HG03064 (cell line): ENCODE measurements around the gene SNN.
A peak's percentile ranks its signal among the peaks of the same experiment; 100 is the strongest.

ENCODE experiments used
- ATAC-seq: cut with Tn5 transposase; IDR thresholded peaks from one replicate; pipeline ENCODE4 v1.9.1; 2021; ENCODE audit warnings: low read depth; ENCODE audit not compliant: unreplicated experiment

Gene SNN

GRCh38 chr16:11677959-11678881 is 10.0 kb downstream of the SNN start:
- no peak for ATAC-seq

GRCh38 chr16:11679250-11679649 is 11.0 kb downstream of the SNN start:
- ATAC-seq: no peak

DNA sequence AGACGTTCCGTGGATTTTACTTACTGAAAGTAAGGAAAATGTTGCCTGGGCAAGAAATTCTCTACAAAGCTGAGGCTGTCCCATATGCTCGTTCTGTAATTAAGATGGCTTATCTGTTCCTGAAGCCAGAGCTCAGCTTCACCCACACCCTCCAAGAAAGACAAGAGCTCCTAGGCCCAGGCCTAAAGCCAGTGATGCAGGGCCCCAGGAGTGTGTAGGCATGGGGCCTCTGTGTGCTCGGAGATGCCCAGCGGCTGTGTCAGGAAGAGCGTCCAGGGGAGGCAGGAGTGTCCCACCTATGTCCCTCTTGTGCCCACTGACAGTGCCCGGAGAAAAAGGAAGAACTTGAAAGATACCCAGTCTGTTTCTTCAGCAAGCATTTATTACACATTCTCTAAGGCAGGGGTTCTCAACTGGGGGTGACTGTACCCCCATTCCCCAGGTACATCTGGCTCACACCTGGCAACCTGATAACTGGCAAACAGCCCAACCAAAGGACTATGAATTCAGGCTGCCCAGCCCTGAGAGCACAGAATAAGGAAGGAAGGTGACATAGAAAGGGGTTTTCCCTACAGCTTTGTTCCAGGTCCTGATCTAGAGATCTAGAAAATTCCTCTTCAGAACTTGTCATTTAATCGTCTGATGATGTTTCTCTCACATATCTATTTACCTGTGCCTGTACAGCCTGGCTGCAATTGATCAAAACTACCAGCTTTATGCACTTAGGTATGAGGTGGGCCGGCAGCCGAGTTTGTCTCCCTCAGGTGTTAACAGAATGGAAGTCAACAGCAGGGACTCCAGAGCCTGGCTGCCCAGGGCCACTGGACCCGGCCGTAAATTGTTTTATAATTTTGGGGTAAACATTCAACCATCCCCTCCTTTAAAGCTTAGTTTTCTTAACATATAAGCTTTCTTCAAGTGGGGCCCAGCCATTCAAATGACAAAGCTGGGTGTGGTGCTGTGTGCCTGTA is 12.0 kb downstream of the SNN start:
- ATAC-seq: no peak

- no peak for ATAC-seq
Measured at GRCh38 chr16:11681556-11681955, 13.3 kb downstream of the SNN start.

GRCh38 chr16:11681976-11682654 is 13.9 kb downstream of the SNN start:
- ATAC-seq: no peak

GRCh38 chr16:11682655-11683096 is 14.4 kb downstream of the SNN start:
- no peak for ATAC-seq

DNA sequence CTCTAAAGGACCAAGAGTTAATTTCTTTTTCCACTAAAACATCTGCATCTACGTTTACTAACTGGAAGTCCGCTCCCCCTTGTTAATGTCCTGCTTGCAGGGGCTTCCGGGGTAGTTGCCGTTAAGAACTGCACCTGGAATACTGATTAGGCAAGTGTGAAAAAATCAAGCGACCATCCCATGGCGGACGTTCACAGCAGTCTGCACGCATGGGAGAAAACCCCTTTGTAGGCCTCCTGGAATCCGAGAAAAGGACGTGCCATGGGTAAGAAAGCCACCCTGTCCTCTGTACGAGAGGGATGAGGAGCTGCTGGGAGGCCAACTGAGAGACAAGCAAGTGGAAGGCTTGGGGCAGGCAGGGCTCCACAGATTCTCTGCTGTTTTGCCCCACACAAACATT is 14.9 kb downstream of the SNN start:
- no peak for ATAC-seq

DNA sequence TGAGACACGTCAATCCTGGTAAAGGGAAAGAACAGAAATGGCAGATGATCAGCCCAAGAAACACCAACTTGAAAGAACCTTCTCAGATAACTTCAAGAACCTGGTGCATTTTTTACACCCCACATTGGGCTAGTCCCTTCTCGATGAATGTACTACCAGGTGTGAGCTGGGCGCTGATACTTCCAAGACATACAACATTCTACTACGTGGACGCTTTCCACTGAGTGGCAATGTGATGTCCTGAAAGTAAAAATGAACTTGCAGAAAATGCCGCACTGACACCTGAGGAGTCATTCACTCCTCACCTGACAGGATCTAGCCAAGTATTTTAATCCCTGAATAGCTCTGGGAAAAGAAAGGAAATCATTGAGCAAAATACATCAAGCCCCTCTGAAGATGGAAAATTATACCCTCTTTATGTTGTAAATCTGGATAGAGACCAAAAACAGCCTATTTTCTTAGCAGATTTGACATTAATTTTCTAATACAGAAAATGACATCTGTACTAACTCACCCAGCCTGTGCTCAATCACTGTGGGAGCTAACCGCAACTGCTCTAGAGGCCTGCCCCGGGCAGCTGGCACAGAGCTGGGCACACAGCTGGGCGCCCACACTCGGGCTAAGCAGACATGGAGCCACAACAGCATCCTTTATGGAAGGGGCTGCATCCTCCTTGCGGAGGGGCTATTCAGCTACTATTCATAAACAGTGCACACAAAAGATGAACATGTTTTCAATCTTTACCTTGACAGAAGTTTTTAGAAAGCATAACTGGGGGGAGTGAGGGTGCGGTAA is 16.2 kb downstream of the SNN start:
- no peak for ATAC-seq

DNA sequence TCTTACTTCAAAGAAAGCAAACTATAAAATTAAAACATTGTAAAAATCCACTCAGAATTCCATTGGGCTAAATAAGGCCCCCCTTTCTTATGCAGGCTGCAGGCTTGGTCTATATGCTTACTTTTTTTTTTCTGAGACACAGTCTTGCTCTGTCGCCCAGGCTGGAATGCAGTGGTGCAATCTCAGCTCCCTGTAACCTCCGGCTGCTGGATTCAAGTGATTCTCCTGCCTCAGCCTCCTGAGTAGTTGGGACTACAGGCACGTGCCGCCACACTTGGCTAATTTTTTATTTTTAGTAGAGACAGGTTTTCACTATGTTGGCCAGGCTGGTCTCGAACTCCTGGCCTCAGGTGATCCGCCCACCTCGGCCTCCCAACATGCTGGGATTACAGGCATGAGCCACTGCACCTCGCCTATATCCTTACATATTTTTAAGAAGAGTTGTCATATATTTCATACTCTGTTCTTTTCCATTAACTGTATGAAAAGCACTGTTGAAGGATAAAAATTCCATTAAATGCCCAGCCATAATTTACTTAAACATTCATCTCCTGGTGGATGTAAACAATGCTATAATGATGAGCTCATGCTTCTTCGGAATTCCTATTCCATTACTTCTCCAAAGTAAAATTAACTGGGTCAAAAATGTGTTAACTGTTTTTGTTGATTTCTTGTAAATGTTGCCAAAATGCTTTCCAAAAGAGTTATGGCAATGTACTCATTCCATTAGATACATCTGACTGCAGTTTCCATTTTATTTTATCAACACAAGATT is 17.8 kb downstream of the SNN start:
- ATAC-seq: no peak

GRCh38 chr16:11686713-11687380 is 18.6 kb downstream of the SNN start:
- ATAC-seq: no peak

DNA sequence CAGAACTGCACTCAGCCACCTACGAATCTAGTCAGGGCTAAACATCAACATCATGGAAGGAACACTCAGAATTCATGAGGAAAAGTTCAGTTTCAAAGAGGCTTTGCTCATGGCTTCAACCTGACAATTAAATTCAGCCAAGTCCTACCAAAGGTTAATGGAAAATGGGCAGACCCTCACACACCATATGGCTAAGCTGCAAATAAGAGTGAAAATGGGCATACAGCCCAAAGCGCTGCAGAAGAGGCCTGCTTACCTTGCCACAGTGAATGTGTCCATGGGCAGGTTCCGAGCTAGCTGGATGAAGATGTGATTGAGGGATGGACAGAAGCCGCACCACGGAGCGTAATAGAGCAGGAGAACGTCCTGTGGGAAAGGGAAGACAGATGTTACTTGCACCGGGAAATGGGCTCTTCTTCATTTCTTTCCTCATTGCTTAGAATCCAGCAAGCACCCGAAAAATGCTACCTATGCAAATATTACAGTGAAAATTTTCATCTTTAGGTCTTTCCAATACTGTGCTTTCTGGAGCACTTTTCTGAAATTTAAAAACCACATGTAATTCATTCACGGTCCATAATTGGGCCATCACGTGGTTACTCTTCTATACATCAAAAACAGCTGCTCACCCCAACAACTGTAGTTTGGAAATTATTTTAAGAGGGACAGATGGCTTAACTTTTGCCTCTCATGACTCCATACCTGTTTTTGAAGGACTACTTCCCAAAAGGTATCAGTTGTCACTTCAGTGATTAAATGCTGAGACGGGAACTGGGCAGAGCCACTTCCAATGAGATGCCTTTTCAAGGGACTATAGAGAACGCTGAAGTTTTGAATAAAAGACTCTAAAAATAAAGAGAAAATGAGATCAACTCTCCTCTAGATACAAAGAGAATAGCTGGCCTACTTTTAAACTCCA is 19.6 kb downstream of the SNN start:
- no peak for ATAC-seq

- ATAC-seq: no peak
Measured at GRCh38 chr16:11688520-11688886, 20.2 kb downstream of the SNN start.

DNA sequence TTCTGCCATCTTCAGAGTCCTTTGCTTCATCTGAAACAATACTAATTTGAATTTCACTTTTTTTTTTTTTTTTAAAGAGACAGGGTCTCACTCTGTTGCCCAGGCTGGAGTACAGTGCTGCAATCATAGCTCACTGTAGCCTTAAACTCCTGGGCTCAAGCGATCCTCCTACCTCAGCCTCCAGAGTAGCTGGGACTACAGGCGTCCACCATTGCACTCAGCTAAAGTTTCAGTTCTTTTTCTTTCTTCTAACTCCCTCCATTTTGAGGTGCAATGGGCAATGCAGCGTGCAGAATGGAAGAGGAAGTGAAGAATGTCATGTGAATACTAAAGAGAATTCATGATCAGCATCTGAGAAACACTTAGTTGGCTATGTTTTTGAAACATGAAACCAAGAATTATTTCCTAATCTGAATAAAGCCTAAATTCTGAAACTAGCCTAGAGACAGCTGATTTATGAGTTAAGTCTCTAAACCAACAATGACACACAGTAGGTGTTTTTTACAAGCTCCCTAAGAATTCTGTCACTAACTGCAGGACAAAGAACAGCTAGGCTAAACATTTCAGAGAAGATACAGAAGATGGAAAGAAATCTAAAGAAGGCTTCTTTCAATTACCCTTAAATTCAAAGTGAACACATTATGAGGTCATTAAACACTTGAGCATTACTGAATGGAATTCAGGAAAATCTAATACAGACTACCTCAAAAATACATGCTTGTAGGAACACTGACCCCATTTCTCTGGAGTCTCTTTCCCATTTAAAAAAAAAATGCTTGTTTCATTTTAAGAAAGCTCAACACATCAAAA is 21.0 kb downstream of the SNN start:
- ATAC-seq: peak; percentile 70

- no peak for ATAC-seq
Measured at GRCh38 chr16:11691235-11691634, 23.0 kb downstream of the SNN start.

GRCh38 chr16:11691771-11692170 is 23.5 kb downstream of the SNN start:
- no peak for ATAC-seq

DNA sequence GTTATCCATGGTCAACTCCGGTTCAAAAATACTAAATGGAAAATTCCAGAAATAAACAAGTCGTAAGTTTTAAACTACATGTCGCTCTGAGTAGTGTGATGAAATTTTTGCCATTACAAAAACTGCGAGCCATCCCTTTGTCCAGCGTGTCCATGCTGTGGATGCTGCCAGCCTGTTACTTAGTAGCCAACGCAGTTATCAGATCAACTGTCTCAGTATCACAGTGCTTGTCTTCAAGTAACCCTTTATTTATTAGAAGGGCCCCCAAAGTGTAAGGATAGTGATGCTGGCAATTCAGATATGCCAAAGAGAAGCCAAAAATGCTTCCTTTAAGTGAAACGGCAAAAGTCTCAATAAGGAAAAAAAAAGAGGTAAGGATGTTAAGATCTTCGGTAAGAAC is 23.9 kb downstream of the SNN start:
- no peak for ATAC-seq

GRCh38 chr16:11692651-11693050 is 24.4 kb downstream of the SNN start:
- ATAC-seq: no peak
